MCF 10A (cell line): ENCODE results near the gene ISCU. TPM values are rescaled to one million over a fixed set of nuclear protein-coding genes. Genes with fewer than 3 reads are reported as not detected.
A peak's percentile ranks its signal among the peaks of the same experiment; 100 is the strongest.

ENCODE experiments used
- BruUV-seq: library from RNA; stranded (reverse); fragments of 400-500 nt; replicated peaks from 2 replicates; lab custom pipeline; 2021; lab: Mats Ljungman, UMichigan
- CTCF ChIA-PET: fragments of 300-600 bp; sonication (Branson Sonifier 250); formaldehyde crosslinking; extraction: SDS; loops from one replicate; lab custom pipeline; 2021; ENCODE audit warnings: antibody characterized with exemption, inconsistent platforms; lab: Yijun Ruan, JAX
- POLR2A ChIA-PET: fragments of 300-600, 350-650 bp; sonication (Branson Sonifier 250); formaldehyde crosslinking; extraction: SDS; loops from one replicate; lab custom pipeline; 2020; ENCODE audit warnings: antibody characterized with exemption, inconsistent platforms; lab: Yijun Ruan, JAX
- DNase-seq: peaks from one replicate; pipeline ENCODE4 v3.0.0-alpha.2; 2018; ENCODE audit not compliant: unreplicated experiment
- H3K27ac Mint-ChIP-seq: one replicate; pipeline ENCODE4 v1.8.0; 2022; ENCODE audit warnings: mild to moderate bottlenecking, low read depth, mixed read lengths; ENCODE audit not compliant: unreplicated experiment
- H3K27me3 Mint-ChIP-seq: one replicate; pipeline ENCODE4 v1.8.0; 2022; ENCODE audit warnings: mixed read lengths; ENCODE audit not compliant: insufficient read depth, unreplicated experiment
- H3K36me3 Mint-ChIP-seq: one replicate; pipeline ENCODE4 v1.8.0; 2022; ENCODE audit warnings: mild to moderate bottlenecking, moderate library complexity, mixed read lengths; ENCODE audit not compliant: insufficient read depth, unreplicated experiment
- H3K4me1 Mint-ChIP-seq: one replicate; pipeline ENCODE4 v1.8.0; 2022; ENCODE audit warnings: mixed read lengths; ENCODE audit not compliant: insufficient read depth, unreplicated experiment
- H3K4me3 Mint-ChIP-seq: one replicate; pipeline ENCODE4 v1.8.0; 2022; ENCODE audit warnings: mild to moderate bottlenecking, moderate library complexity, mixed read lengths; ENCODE audit not compliant: unreplicated experiment
- H3K9me3 Mint-ChIP-seq: one replicate; pipeline ENCODE4 v1.8.0; 2022; ENCODE audit warnings: mixed read lengths; ENCODE audit not compliant: unreplicated experiment
- intact Hi-C: fragments of 100-400 bp; cut with micrococcal nuclease; formaldehyde crosslinking; loops from 2 replicates; pipeline ENCODE4 v1.14.1; 2022
- total RNA-seq: library from RNA; stranded (reverse); gene quantifications from 2 replicates; pipeline ENCODE4 v1.2.3, GENCODE V29; 2022
- TF ChIP-seq, protein P1 (sequence below): fragments of 200-600 bp; IDR thresholded peaks from one replicate; pipeline ENCODE4 v1.8.0; 2022; ENCODE audit warnings: antibody characterized with exemption, mild to moderate bottlenecking; ENCODE audit not compliant: unreplicated experiment

Gene ISCU
- total RNA-seq, 1 experiment from 2014 or later: 115 TPM

GRCh38 chr12:108568338-108569154 is 6.2 kb downstream of the ISCU start:
- BruUV-seq: no TSS peak
- intact Hi-C loops: no loop called here
- H3K9me3 Mint-ChIP-seq: no peaks in the 10 kb centered on the region
- H3K36me3 Mint-ChIP-seq: peaks cover 65% of the 10 kb centered on the region
- peaks cover 8% of the 10 kb centered on the region for H3K4me1 Mint-ChIP-seq
- H3K27ac Mint-ChIP-seq: no peak overlapping the region
- TF ChIP-seq, protein P1, sequence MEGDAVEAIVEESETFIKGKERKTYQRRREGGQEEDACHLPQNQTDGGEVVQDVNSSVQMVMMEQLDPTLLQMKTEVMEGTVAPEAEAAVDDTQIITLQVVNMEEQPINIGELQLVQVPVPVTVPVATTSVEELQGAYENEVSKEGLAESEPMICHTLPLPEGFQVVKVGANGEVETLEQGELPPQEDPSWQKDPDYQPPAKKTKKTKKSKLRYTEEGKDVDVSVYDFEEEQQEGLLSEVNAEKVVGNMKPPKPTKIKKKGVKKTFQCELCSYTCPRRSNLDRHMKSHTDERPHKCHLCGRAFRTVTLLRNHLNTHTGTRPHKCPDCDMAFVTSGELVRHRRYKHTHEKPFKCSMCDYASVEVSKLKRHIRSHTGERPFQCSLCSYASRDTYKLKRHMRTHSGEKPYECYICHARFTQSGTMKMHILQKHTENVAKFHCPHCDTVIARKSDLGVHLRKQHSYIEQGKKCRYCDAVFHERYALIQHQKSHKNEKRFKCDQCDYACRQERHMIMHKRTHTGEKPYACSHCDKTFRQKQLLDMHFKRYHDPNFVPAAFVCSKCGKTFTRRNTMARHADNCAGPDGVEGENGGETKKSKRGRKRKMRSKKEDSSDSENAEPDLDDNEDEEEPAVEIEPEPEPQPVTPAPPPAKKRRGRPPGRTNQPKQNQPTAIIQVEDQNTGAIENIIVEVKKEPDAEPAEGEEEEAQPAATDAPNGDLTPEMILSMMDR: no peak
- DNase-seq: no peak
- CTCF ChIA-PET: interaction anchor here (0.8 to 14.4 kb wide), 2 partner anchors 50 to 382 kb away, joined by 3 to 274 read pairs; no protein-coding TSS in a partner anchor
- no peak overlapping the region for H3K4me3 Mint-ChIP-seq
- POLR2A ChIA-PET: interaction anchor here (0.6 to 1.1 kb wide), 3 partner anchors 50 to 309 kb away, joined by 3 to 5 read pairs (median 3); no protein-coding TSS in a partner anchor
- H3K27me3 Mint-ChIP-seq: no peaks in the 10 kb centered on the region

GRCh38 chr12:108570743-108571608 is 8.6 kb downstream of the ISCU start:
- no peak overlapping the region for H3K4me3 Mint-ChIP-seq
- ChIA-PET CTCF (interaction anchor here (0.6 to 14.4 kb wide), 7 partner anchors 9 to 1225 kb away, joined by 3 to 274 read pairs (median 3); no protein-coding TSS in a partner anchor), POLR2A (interaction anchor here (0.5 to 1.2 kb wide), 3 partner anchors 25 to 479 kb away, joined by 3 read pairs; no protein-coding TSS in a partner anchor)
- intact Hi-C loops: loop anchor here (1.0 kb wide), 1 partner anchor 47 kb away; no protein-coding TSS in a partner anchor
- H3K4me1 Mint-ChIP-seq: peaks cover 4% of the 10 kb centered on the region
- peaks cover 41% of the 10 kb centered on the region for H3K36me3 Mint-ChIP-seq
- H3K9me3 Mint-ChIP-seq: no peaks in the 10 kb centered on the region
- peak; percentile 33 for DNase-seq
- H3K27me3 Mint-ChIP-seq: peaks cover 14% of the 10 kb centered on the region
- BruUV-seq: no TSS peak
- TF ChIP-seq, protein P1: peak; percentile 17
- no peak overlapping the region for H3K27ac Mint-ChIP-seq

- Mint-ChIP-seq H3K4me3 (no peak overlapping the region), H3K9me3 (no peaks in the 10 kb centered on the region), H3K27me3 (peaks cover 14% of the 10 kb centered on the region), H3K27ac (no peak overlapping the region), H3K36me3 (peaks cover 34% of the 10 kb centered on the region), H3K4me1 (no peaks in the 10 kb centered on the region)
- ChIA-PET POLR2A (interaction anchor here (0.5 to 1.2 kb wide), 2 partner anchors 24 to 230 kb away, joined by 3 read pairs; no protein-coding TSS in a partner anchor), CTCF (interaction anchor here (0.6 to 14.4 kb wide), 6 partner anchors 10 to 1226 kb away, joined by 3 to 274 read pairs (median 3); no protein-coding TSS in a partner anchor)
- intact Hi-C loops: no loop called here
- no TSS peak for BruUV-seq
- TF ChIP-seq, protein P1: no peak
- DNase-seq: no peak
Measured at GRCh38 chr12:108571609-108572165, 9.3 kb downstream of the ISCU start.
